Measurements from ENCODE around the gene ACOX3. TPM values are rescaled to one million over a fixed set of nuclear protein-coding genes. Genes with fewer than 3 reads are reported as not detected.
"Not testable (repeated sequence)": the region's sequence is repeated elsewhere in the genome, so short reads cannot be mapped to it uniquely, and the experiment has no call there.

Gene ACOX3
- polyA plus RNA-seq, 2 donors: 31.8 to 36.1 TPM

DNA sequence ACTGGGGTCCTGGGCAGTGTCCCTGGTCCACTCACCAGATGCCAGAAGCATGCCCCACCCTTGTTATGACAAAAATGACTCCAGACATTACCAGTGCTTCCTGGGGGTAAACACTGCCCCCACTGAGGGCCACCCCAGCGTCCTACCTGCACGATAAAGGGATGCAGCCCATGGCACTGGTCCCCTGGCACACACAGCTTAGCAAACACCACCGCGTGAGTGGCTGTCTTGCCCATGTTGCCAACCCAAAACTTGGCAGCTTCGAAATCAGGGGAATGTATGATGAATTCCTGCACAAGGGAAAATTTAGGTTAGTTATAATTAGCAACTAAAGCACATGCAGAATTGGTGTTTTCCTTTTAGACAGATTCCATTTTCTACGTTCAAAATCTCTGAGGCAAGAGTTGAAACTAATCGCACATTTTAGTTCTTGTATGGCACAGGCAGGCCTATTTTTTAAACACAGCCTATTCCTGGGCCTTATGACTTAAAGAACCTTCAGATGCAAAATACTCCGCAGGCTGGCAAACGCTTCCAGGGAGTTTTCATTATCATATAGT is 30.4 kb downstream of the ACOX3 start:
- 82% methylated on average over 9 of the region's 9 CpGs for WGBS, 2 donors
- peaks cover 16 to 61% of the 10 kb centered on the region in 2 donors for H3K36me3 ChIP-seq (ENCODE audit: control insufficient read depth in 2 of 2, insufficient read depth in 2 of 2, low read length in 1 of 2)

DNA sequence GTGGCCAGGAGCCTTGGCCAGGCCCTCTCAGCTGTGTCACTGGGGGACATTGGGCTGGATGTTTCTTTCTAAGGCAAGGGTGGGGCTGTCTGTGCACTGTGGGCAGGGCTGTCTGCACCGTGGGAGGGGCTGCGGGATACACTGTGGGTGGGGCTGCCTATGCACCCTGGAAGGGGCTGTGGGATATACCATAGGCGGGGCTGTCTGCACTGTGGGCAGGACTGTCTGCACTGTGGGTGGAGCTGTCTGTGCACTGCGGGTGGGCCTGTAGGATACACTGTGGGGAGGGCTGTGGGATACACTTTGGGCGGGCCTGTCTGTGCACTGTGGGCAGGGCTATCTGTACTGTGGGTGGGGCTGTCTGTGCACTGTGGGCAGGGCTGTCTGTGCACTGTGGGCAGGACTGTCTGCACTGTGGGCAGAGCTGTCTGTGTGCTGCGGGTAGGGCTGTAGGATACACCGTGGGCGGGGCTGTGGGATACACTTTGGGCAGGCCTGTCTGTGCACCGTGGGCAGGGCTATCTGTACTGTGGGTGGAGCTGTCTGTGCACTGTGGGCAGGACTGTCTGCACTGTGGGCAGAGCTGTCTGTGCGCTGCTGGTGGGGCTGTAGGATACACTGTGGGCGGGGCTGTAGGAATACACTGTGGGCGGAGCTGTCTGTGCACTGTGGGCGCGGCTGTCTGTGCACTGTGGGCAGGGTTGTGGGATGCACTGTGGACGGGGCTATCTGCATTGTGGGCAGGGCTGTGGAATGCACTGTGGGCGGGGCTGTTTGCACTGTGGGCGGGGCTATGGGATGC is 31.1 kb downstream of the ACOX3 start:
- H3K36me3 ChIP-seq (ENCODE audit: control insufficient read depth in 2 of 2, insufficient read depth in 2 of 2, low read length in 1 of 2): peaks cover 21 to 64% of the 10 kb centered on the region in 2 donors
- 69 to 71% methylated on average over 13 to 17 of the region's 17 CpGs for WGBS, 2 donors
- peaks cover 2 to 14% of the 10 kb centered on the region in 2 donors for H3K4me1 ChIP-seq (ENCODE audit: control insufficient read depth in 2 of 2, insufficient read depth in 2 of 2, low read length in 1 of 2)
- H3K4me3 ChIP-seq (ENCODE audit: low read depth in 1 of 2, low read length in 2 of 2): no peak overlapping the region
- peak overlapping the region in 1 of 2 donors; percentile 15 for H3K27ac ChIP-seq (ENCODE audit: low read depth in 2 of 2, low read length in 1 of 2)
- no peaks in the 10 kb centered on the region for H3K27me3 ChIP-seq (ENCODE audit: control insufficient read depth in 1 of 2, insufficient read depth in 2 of 2, low read length in 2 of 2)
- no peaks in the 10 kb centered on the region for H3K9me3 ChIP-seq (ENCODE audit: control insufficient read depth in 2 of 2, insufficient read depth in 1 of 2, low read depth in 1 of 2, low read length in 1 of 2)

More for the DNA sequence above, 30.4 kb downstream of the ACOX3 start:
- no peak overlapping the region for H3K4me3 ChIP-seq (ENCODE audit: low read depth in 1 of 2, low read length in 2 of 2)
- no peak overlapping the region for H3K27ac ChIP-seq (ENCODE audit: low read depth in 2 of 2, low read length in 1 of 2)
- peaks cover 2 to 14% of the 10 kb centered on the region in 2 donors for H3K4me1 ChIP-seq (ENCODE audit: control insufficient read depth in 2 of 2, insufficient read depth in 2 of 2, low read length in 1 of 2)
- no peaks in the 10 kb centered on the region for H3K27me3 ChIP-seq (ENCODE audit: control insufficient read depth in 1 of 2, insufficient read depth in 2 of 2, low read length in 2 of 2)
- no peaks in the 10 kb centered on the region for H3K9me3 ChIP-seq (ENCODE audit: control insufficient read depth in 2 of 2, insufficient read depth in 1 of 2, low read depth in 1 of 2, low read length in 1 of 2)

DNA sequence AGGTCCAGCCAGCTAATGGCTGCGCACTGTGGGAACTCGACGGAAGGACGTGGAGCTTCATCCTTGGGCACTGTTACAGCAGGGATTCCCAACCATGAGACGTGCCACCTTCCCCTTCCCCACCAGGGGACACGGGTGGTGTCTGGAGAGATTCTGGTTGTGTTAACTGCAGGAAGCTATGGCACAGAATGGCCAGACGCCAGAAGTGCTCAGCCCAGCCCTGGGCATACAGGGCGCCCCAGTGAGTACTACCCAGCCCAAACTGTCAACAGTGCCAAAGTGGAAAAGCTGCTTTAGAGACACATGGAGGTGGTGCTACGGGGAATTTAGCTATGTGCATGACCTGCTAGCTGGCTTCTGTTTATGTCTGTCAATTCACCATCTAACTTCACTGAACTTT is 32.8 kb downstream of the ACOX3 start:
- 89 to 91% methylated on average over 9 of the region's 9 CpGs for WGBS, 2 donors
- Histone ChIP-seq H3K36me3 (ENCODE audit: control insufficient read depth in 2 of 2, insufficient read depth in 2 of 2, low read length in 1 of 2) (peaks cover 22 to 58% of the 10 kb centered on the region in 2 donors), H3K9me3 (ENCODE audit: control insufficient read depth in 2 of 2, insufficient read depth in 1 of 2, low read depth in 1 of 2, low read length in 1 of 2) (no peaks in the 10 kb centered on the region), H3K4me3 (ENCODE audit: low read depth in 1 of 2, low read length in 2 of 2) (no peak overlapping the region), H3K4me1 (ENCODE audit: control insufficient read depth in 2 of 2, insufficient read depth in 2 of 2, low read length in 1 of 2) (peaks cover 2 to 14% of the 10 kb centered on the region in 2 donors), H3K27me3 (ENCODE audit: control insufficient read depth in 1 of 2, insufficient read depth in 2 of 2, low read length in 2 of 2) (no peaks in the 10 kb centered on the region), H3K27ac (ENCODE audit: low read depth in 2 of 2, low read length in 1 of 2) (no peak overlapping the region)

DNA sequence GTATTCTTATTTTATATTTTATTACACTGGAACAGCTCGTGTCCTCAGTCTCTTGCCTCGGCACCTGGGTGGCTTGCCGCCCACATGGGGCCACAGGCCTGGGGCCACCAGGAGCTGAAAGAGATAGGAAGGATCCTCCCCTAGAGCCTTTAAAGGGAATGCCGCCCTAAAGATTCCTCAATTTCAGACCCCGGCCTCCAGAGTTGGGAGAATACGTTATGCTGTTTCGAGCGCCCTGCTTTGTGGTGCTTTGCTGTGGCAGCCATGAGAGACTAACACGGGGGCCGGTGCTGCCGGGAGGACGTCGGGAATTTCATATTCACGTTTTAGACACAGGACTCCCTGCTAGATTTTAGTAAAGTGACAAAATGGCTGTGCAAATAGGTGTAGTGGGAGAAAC is 33.2 kb downstream of the ACOX3 start:
- Histone ChIP-seq H3K27ac (ENCODE audit: low read depth in 2 of 2, low read length in 1 of 2) (no peak overlapping the region), H3K9me3 (ENCODE audit: control insufficient read depth in 2 of 2, insufficient read depth in 1 of 2, low read depth in 1 of 2, low read length in 1 of 2) (no peaks in the 10 kb centered on the region), H3K27me3 (ENCODE audit: control insufficient read depth in 1 of 2, insufficient read depth in 2 of 2, low read length in 2 of 2) (no peaks in the 10 kb centered on the region), H3K4me3 (ENCODE audit: low read depth in 1 of 2, low read length in 2 of 2) (no peak overlapping the region), H3K4me1 (ENCODE audit: control insufficient read depth in 2 of 2, insufficient read depth in 2 of 2, low read length in 1 of 2) (peaks cover 2 to 17% of the 10 kb centered on the region in 2 donors), H3K36me3 (ENCODE audit: control insufficient read depth in 2 of 2, insufficient read depth in 2 of 2, low read length in 1 of 2) (peaks cover 22 to 54% of the 10 kb centered on the region in 2 donors)
- WGBS, 2 donors: 96 to 97% methylated on average over 14 of the region's 14 CpGs

DNA sequence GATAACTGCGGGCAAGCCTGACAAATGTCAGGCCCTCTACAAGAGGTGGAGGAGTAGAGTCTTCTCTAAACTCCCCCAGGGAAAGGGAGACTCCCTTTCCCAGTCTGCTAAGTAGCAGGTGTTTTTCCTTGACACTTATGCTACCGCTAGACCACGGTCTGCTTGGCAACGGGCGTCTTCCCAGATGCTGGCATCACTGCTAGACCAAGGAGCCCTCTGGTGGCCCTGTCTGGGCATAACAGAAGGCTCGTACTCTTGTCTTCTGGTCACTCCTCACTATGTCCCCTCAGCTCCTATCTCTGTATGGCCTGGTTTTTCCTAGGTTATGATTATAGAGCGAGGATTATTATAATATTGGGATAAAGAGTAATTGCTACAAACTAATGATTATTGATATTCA is 33.6 kb downstream of the ACOX3 start:
- H3K4me3 ChIP-seq (ENCODE audit: low read depth in 1 of 2, low read length in 2 of 2); H3K27ac ChIP-seq (ENCODE audit: low read depth in 2 of 2, low read length in 1 of 2); H3K9me3 ChIP-seq (ENCODE audit: control insufficient read depth in 2 of 2, insufficient read depth in 1 of 2, low read depth in 1 of 2, low read length in 1 of 2); H3K27me3 ChIP-seq (ENCODE audit: control insufficient read depth in 1 of 2, insufficient read depth in 2 of 2, low read length in 2 of 2): not testable (repeated sequence)
- 73 to 77% methylated on average over 7 of the region's 7 CpGs for WGBS, 2 donors
- peaks cover 2 to 19% of the 10 kb centered on the region in 2 donors for H3K4me1 ChIP-seq (ENCODE audit: control insufficient read depth in 2 of 2, insufficient read depth in 2 of 2, low read length in 1 of 2)
- peaks cover 22 to 56% of the 10 kb centered on the region in 2 donors for H3K36me3 ChIP-seq (ENCODE audit: control insufficient read depth in 2 of 2, insufficient read depth in 2 of 2, low read length in 1 of 2)

DNA sequence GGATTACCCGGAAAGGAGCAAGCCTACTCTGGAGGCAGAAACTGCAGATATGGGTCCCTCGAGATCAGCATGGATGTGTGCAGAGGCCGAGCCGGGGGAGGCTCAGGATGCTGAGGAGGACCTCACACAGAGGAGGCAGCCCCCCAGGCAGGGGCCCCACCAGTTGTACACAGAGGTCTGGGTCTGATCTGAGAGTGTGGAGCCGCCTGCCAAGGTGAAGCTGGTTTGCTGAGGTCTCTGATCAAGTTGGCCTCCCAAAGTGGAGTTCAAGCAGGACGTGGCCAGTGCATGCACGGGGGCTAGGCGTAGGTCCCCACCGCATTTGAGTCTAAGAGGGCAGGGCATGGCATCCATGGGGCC is 35.0 kb downstream of the ACOX3 start:
- Histone ChIP-seq H3K27me3 (ENCODE audit: control insufficient read depth in 1 of 2, insufficient read depth in 2 of 2, low read length in 2 of 2) (no peaks in the 10 kb centered on the region), H3K36me3 (ENCODE audit: control insufficient read depth in 2 of 2, insufficient read depth in 2 of 2, low read length in 1 of 2) (peaks cover 23 to 47% of the 10 kb centered on the region in 2 donors), H3K27ac (ENCODE audit: low read depth in 2 of 2, low read length in 1 of 2) (no peak overlapping the region), H3K4me1 (ENCODE audit: control insufficient read depth in 2 of 2, insufficient read depth in 2 of 2, low read length in 1 of 2) (peaks cover 3 to 16% of the 10 kb centered on the region in 2 donors), H3K4me3 (ENCODE audit: low read depth in 1 of 2, low read length in 2 of 2) (no peak overlapping the region), H3K9me3 (ENCODE audit: control insufficient read depth in 2 of 2, insufficient read depth in 1 of 2, low read depth in 1 of 2, low read length in 1 of 2) (no peaks in the 10 kb centered on the region)
- 91 to 96% methylated on average over 9 of the region's 9 CpGs for WGBS, 2 donors

DNA sequence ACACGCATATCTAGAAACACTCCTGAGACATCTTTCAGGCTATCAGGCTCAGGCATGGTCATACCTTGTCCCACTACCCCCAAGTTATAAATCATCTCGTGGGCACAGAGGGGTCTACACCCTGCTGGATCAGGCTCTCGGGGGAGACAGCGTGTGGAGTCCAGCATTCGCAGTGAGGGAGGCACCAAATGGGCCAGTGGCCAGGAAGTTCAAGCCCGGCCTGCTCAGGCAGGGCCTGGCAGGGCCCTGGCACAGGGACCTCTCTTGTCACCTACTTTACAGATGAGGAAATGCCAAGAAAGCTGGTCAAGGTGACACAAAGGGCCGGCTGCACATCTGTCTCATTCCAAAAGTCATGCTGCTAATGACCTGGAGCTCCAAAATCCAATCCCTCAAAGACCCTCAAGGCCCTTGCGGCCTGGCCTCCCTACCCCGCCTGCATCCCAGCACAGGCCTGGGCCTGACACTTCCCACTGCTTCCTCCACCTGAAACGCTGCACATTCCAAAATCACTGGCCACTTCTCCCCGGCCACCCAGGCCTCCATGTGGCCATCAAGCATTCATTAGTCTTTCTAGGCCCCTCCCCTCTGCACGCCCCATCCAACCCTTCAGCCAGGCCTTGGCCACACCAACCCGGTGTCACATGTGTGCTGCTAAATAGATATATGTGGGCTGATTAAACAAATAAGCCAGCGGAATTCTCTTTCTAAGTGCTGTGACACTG is 35.6 kb downstream of the ACOX3 start:
- no peaks in the 10 kb centered on the region for H3K27me3 ChIP-seq (ENCODE audit: control insufficient read depth in 1 of 2, insufficient read depth in 2 of 2, low read length in 2 of 2)
- peaks cover 3 to 13% of the 10 kb centered on the region in 2 donors for H3K4me1 ChIP-seq (ENCODE audit: control insufficient read depth in 2 of 2, insufficient read depth in 2 of 2, low read length in 1 of 2)
- WGBS, 2 donors: 81 to 86% methylated on average over 14 of the region's 14 CpGs
- peaks cover 23 to 46% of the 10 kb centered on the region in 2 donors for H3K36me3 ChIP-seq (ENCODE audit: control insufficient read depth in 2 of 2, insufficient read depth in 2 of 2, low read length in 1 of 2)
- no peak overlapping the region for H3K4me3 ChIP-seq (ENCODE audit: low read depth in 1 of 2, low read length in 2 of 2)
- no peaks in the 10 kb centered on the region for H3K9me3 ChIP-seq (ENCODE audit: control insufficient read depth in 2 of 2, insufficient read depth in 1 of 2, low read depth in 1 of 2, low read length in 1 of 2)
- H3K27ac ChIP-seq (ENCODE audit: low read depth in 2 of 2, low read length in 1 of 2): peak overlapping the region in 1 of 2 donors; percentile 7

DNA sequence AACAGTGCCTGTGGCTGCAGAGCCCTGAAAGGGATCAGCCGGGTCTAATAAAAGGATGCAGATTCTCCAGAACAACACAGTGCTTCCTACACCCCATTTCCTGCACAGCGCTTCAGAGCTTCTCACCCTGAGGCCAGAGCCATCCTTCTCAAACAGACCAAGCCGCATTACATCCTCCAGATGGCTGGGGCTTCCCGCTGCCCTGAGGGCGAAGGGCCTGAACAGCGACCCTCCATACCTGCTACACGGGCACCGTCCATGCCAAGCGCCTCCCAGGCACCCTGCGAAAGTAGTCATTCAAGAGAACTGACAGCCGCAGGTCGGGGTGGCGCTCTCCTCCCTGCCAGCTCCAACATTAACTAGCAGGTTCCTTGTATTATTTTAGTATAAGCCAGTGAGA is 36.5 kb downstream of the ACOX3 start:
- Histone ChIP-seq H3K4me3 (ENCODE audit: low read depth in 1 of 2, low read length in 2 of 2) (no peak overlapping the region), H3K4me1 (ENCODE audit: control insufficient read depth in 2 of 2, insufficient read depth in 2 of 2, low read length in 1 of 2) (peaks cover 3 to 6% of the 10 kb centered on the region in 2 donors), H3K36me3 (ENCODE audit: control insufficient read depth in 2 of 2, insufficient read depth in 2 of 2, low read length in 1 of 2) (peaks cover 23 to 41% of the 10 kb centered on the region in 2 donors), H3K27ac (ENCODE audit: low read depth in 2 of 2, low read length in 1 of 2) (no peak overlapping the region), H3K9me3 (ENCODE audit: control insufficient read depth in 2 of 2, insufficient read depth in 1 of 2, low read depth in 1 of 2, low read length in 1 of 2) (no peaks in the 10 kb centered on the region), H3K27me3 (ENCODE audit: control insufficient read depth in 1 of 2, insufficient read depth in 2 of 2, low read length in 2 of 2) (no peaks in the 10 kb centered on the region)
- WGBS, 2 donors: 74 to 81% methylated on average over 13 of the region's 13 CpGs

DNA sequence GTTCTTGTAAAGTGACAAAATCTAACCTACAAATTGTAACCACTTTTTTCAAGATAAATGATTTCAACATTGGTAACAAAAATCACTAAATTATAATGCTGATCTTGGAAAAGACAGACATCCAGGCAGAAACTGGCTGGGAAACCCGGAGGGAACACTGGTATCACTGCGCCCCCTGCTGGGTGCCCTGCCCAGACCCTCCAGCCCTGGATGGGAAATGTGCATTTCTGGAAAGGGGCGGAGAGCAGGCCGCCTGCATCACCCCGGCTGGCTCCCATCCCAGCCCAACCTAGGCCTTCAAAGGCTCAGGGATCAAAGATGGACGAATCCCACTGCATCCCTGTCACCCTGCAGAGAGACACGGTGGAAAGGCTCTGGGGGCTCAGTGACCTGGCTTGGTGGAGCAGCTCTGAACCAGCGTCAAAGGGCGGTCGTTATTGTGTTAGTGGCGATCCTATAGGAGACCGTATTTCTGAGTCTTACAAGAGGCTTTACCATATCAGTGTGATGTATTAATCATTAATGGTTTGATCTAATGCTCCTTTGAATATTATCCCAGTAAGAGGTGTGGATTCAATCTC is 37.3 kb downstream of the ACOX3 start:
- H3K9me3 ChIP-seq (ENCODE audit: control insufficient read depth in 2 of 2, insufficient read depth in 1 of 2, low read depth in 1 of 2, low read length in 1 of 2): no peaks in the 10 kb centered on the region
- H3K27me3 ChIP-seq (ENCODE audit: control insufficient read depth in 1 of 2, insufficient read depth in 2 of 2, low read length in 2 of 2): no peaks in the 10 kb centered on the region
- peaks cover 23 to 42% of the 10 kb centered on the region in 2 donors for H3K36me3 ChIP-seq (ENCODE audit: control insufficient read depth in 2 of 2, insufficient read depth in 2 of 2, low read length in 1 of 2)
- WGBS, 2 donors: 42 to 45% methylated on average over 12 of the region's 12 CpGs
- no peak overlapping the region for H3K4me3 ChIP-seq (ENCODE audit: low read depth in 1 of 2, low read length in 2 of 2)
- peak overlapping the region in 1 of 2 donors; percentile 16 for H3K27ac ChIP-seq (ENCODE audit: low read depth in 2 of 2, low read length in 1 of 2)
- peaks cover 3 to 6% of the 10 kb centered on the region in 2 donors for H3K4me1 ChIP-seq (ENCODE audit: control insufficient read depth in 2 of 2, insufficient read depth in 2 of 2, low read length in 1 of 2)
